ENCODE data around the gene UNG.

UNG gene

GRCh38 chr12:109092497-109093021 lies 4.8 kb upstream of the UNG start:
- no peak overlapping the region for H3K27ac ChIP-seq (ENCODE audit: low read length)
- peaks cover 39% of the 10 kb centered on the region for H3K36me3 ChIP-seq (ENCODE audit: insufficient read depth, low read depth, low read length)
- peaks cover 3% of the 10 kb centered on the region; the same call in 1 of the 2 replicates for H3K4me1 ChIP-seq (ENCODE audit: insufficient read depth, low read length)
- H3K27me3 ChIP-seq (ENCODE audit: insufficient read depth, low read length), result peaks cover 8% of the 10 kb centered on the region; the same call in 1 of the 2 replicates
- H3K9ac ChIP-seq (ENCODE audit: low read depth, low read length), result peak overlapping the region; percentile 69; the same call in 1 of the 2 replicates
- peak overlapping the region; percentile 71 for H3K4me3 ChIP-seq (ENCODE audit: low read length)
- H3K9me3 ChIP-seq (ENCODE audit: insufficient read depth, low read depth, low read length), result no peaks in the 10 kb centered on the region

GRCh38 chr12:109093022-109093918 lies 4.1 kb upstream of the UNG start, which contains the start of gene ALKBH2:
Gene ALKBH2, minus strand, starts transcription at chr12:109093472. Its CDS starts 686 bp downstream, at chr12:109092786.
- Histone ChIP-seq H3K9ac (ENCODE audit: low read depth, low read length) (peak within 1 kb of the TSS; percentile 69; the same call in 1 of the 2 replicates), H3K27me3 (ENCODE audit: insufficient read depth, low read length) (peaks cover 8% of the 10 kb centered on the region; the same call in 1 of the 2 replicates), H3K36me3 (ENCODE audit: insufficient read depth, low read depth, low read length) (peaks cover 33% of the 10 kb centered on the region), H3K4me1 (ENCODE audit: insufficient read depth, low read length) (peaks cover 3% of the 10 kb centered on the region; the same call in 1 of the 2 replicates), H3K4me3 (ENCODE audit: low read length) (peak within 1 kb of the TSS; percentile 71), H3K27ac (ENCODE audit: low read length) (peak within 1 kb of the TSS; percentile 32), H3K9me3 (ENCODE audit: insufficient read depth, low read depth, low read length) (no peaks in the 10 kb centered on the region)

GRCh38 chr12:109097140-109097434 lies 310 bp upstream of the UNG start:
- H3K9me3 ChIP-seq (ENCODE audit: insufficient read depth, low read depth, low read length), result no peaks in the 10 kb centered on the region
- H3K36me3 ChIP-seq (ENCODE audit: insufficient read depth, low read depth, low read length), result peaks cover 36% of the 10 kb centered on the region
- peak overlapping the region; percentile 5 for H3K27ac ChIP-seq (ENCODE audit: low read length)
- H3K27me3 ChIP-seq (ENCODE audit: insufficient read depth, low read length), result peaks cover 8% of the 10 kb centered on the region; the same call in 1 of the 2 replicates
- H3K9ac ChIP-seq (ENCODE audit: low read depth, low read length), result peak overlapping the region; percentile 96; the same call in 1 of the 2 replicates
- H3K4me3 ChIP-seq (ENCODE audit: low read length), result peak overlapping the region; percentile 95; the same call in 1 of the 2 replicates
- H3K4me1 ChIP-seq (ENCODE audit: insufficient read depth, low read length), result peaks cover 7% of the 10 kb centered on the region; the same call in 1 of the 2 replicates

GRCh38 chr12:109098183-109098604 lies 797 bp downstream of the UNG start:
- H3K27ac ChIP-seq (ENCODE audit: low read length), result no peak overlapping the region
- peak overlapping the region; percentile 95 for H3K4me3 ChIP-seq (ENCODE audit: low read length)
- peaks cover 5% of the 10 kb centered on the region; the same call in 1 of the 2 replicates for H3K4me1 ChIP-seq (ENCODE audit: insufficient read depth, low read length)
- peaks cover under 1% of the 10 kb centered on the region; the same call in 1 of the 2 replicates for H3K27me3 ChIP-seq (ENCODE audit: insufficient read depth, low read length)
- peak overlapping the region; percentile 93 for H3K9ac ChIP-seq (ENCODE audit: low read depth, low read length)
- peaks cover 47% of the 10 kb centered on the region for H3K36me3 ChIP-seq (ENCODE audit: insufficient read depth, low read depth, low read length)
- no peaks in the 10 kb centered on the region for H3K9me3 ChIP-seq (ENCODE audit: insufficient read depth, low read depth, low read length)

- Histone ChIP-seq H3K27ac (ENCODE audit: low read length) (no peak overlapping the region), H3K9me3 (ENCODE audit: insufficient read depth, low read depth, low read length) (no peaks in the 10 kb centered on the region)
Measured at GRCh38 chr12:109098651-109099050, 1.3 kb downstream of the UNG start.

GRCh38 chr12:109099431-109100020 lies 2.1 kb downstream of the UNG start:
- Histone ChIP-seq H3K27ac (ENCODE audit: low read length) (no peak overlapping the region), H3K4me3 (ENCODE audit: low read length) (peak overlapping the region; percentile 95), H3K36me3 (ENCODE audit: insufficient read depth, low read depth, low read length) (peaks cover 61% of the 10 kb centered on the region), H3K9me3 (ENCODE audit: insufficient read depth, low read depth, low read length) (no peaks in the 10 kb centered on the region), H3K4me1 (ENCODE audit: insufficient read depth, low read length) (peaks cover 5% of the 10 kb centered on the region; the same call in 1 of the 2 replicates), H3K9ac (ENCODE audit: low read depth, low read length) (peak overlapping the region; percentile 93; the same call in 1 of the 2 replicates), H3K27me3 (ENCODE audit: insufficient read depth, low read length) (no peaks in the 10 kb centered on the region)

More at GRCh38 chr12:109098651-109099050, 1.3 kb downstream of the UNG start:
- H3K27me3 ChIP-seq (ENCODE audit: insufficient read depth, low read length), result no peaks in the 10 kb centered on the region
- H3K36me3 ChIP-seq (ENCODE audit: insufficient read depth, low read depth, low read length), result peaks cover 52% of the 10 kb centered on the region
- H3K9ac ChIP-seq (ENCODE audit: low read depth, low read length), result peak overlapping the region; percentile 93
- H3K4me1 ChIP-seq (ENCODE audit: insufficient read depth, low read length), result peaks cover 5% of the 10 kb centered on the region; the same call in 1 of the 2 replicates
- H3K4me3 ChIP-seq (ENCODE audit: low read length), result peak overlapping the region; percentile 95

GRCh38 chr12:109100741-109101140 lies 3.3 kb downstream of the UNG start:
- Histone ChIP-seq H3K4me3 (ENCODE audit: low read length) (no peak overlapping the region), H3K27ac (ENCODE audit: low read length) (no peak overlapping the region), H3K27me3 (ENCODE audit: insufficient read depth, low read length) (no peaks in the 10 kb centered on the region), H3K36me3 (ENCODE audit: insufficient read depth, low read depth, low read length) (peaks cover 73% of the 10 kb centered on the region), H3K4me1 (ENCODE audit: insufficient read depth, low read length) (peaks cover 5% of the 10 kb centered on the region; the same call in 1 of the 2 replicates), H3K9ac (ENCODE audit: low read depth, low read length) (no peak overlapping the region), H3K9me3 (ENCODE audit: insufficient read depth, low read depth, low read length) (no peaks in the 10 kb centered on the region)

GRCh38 chr12:109102491-109102890 lies 5.1 kb downstream of the UNG start:
- H3K9me3 ChIP-seq (ENCODE audit: insufficient read depth, low read depth, low read length), result no peaks in the 10 kb centered on the region
- peaks cover 5% of the 10 kb centered on the region; the same call in 1 of the 2 replicates for H3K4me1 ChIP-seq (ENCODE audit: insufficient read depth, low read length)
- H3K36me3 ChIP-seq (ENCODE audit: insufficient read depth, low read depth, low read length), result peaks cover 89% of the 10 kb centered on the region
- no peak overlapping the region for H3K4me3 ChIP-seq (ENCODE audit: low read length)
- H3K27me3 ChIP-seq (ENCODE audit: insufficient read depth, low read length), result no peaks in the 10 kb centered on the region
- H3K27ac ChIP-seq (ENCODE audit: low read length), result no peak overlapping the region
- no peak overlapping the region for H3K9ac ChIP-seq (ENCODE audit: low read depth, low read length)

GRCh38 chr12:109105176-109105575 lies 7.8 kb downstream of the UNG start:
- Histone ChIP-seq H3K36me3 (ENCODE audit: insufficient read depth, low read depth, low read length) (peaks cover 95% of the 10 kb centered on the region), H3K9me3 (ENCODE audit: insufficient read depth, low read depth, low read length) (no peaks in the 10 kb centered on the region), H3K9ac (ENCODE audit: low read depth, low read length) (no peak overlapping the region), H3K27ac (ENCODE audit: low read length) (no peak overlapping the region), H3K4me1 (ENCODE audit: insufficient read depth, low read length) (no peaks in the 10 kb centered on the region), H3K4me3 (ENCODE audit: low read length) (no peak overlapping the region), H3K27me3 (ENCODE audit: insufficient read depth, low read length) (no peaks in the 10 kb centered on the region)

- Histone ChIP-seq H3K9ac (ENCODE audit: low read depth, low read length) (no peak overlapping the region), H3K4me3 (ENCODE audit: low read length) (no peak overlapping the region), H3K4me1 (ENCODE audit: insufficient read depth, low read length) (peaks cover 5% of the 10 kb centered on the region; the same call in 1 of the 2 replicates), H3K9me3 (ENCODE audit: insufficient read depth, low read depth, low read length) (no peaks in the 10 kb centered on the region), H3K27me3 (ENCODE audit: insufficient read depth, low read length) (no peaks in the 10 kb centered on the region), H3K36me3 (ENCODE audit: insufficient read depth, low read depth, low read length) (peaks cover 54% of the 10 kb centered on the region), H3K27ac (ENCODE audit: low read length) (peak overlapping the region; percentile 22)
Measured at GRCh38 chr12:109109746-109110350, 12.5 kb downstream of the UNG start.

GRCh38 chr12:109110988-109111495 lies 13.6 kb downstream of the UNG start:
- Histone ChIP-seq H3K9ac (ENCODE audit: low read depth, low read length) (peak overlapping the region; percentile 63; the same call in 1 of the 2 replicates), H3K4me3 (ENCODE audit: low read length) (peak overlapping the region; percentile 66; the same call in 1 of the 2 replicates), H3K4me1 (ENCODE audit: insufficient read depth, low read length) (peaks cover 10% of the 10 kb centered on the region; the same call in 1 of the 2 replicates), H3K27ac (ENCODE audit: low read length) (no peak overlapping the region), H3K36me3 (ENCODE audit: insufficient read depth, low read depth, low read length) (peaks cover 42% of the 10 kb centered on the region), H3K27me3 (ENCODE audit: insufficient read depth, low read length) (no peaks in the 10 kb centered on the region), H3K9me3 (ENCODE audit: insufficient read depth, low read depth, low read length) (no peaks in the 10 kb centered on the region)

Data from iPS-20b (cell line).